NCI-H82 treated with DMSO at 0.1 percent for 48 hours (cell line): Measurements from ENCODE around the gene PRAMEF20.

Experiments used
- DNase-seq: peaks from one replicate; lab custom pipeline; 2025; ENCODE audit not compliant: unreplicated experiment; lab: John Stamatoyannopoulos, UW

Gene PRAMEF20

DNA sequence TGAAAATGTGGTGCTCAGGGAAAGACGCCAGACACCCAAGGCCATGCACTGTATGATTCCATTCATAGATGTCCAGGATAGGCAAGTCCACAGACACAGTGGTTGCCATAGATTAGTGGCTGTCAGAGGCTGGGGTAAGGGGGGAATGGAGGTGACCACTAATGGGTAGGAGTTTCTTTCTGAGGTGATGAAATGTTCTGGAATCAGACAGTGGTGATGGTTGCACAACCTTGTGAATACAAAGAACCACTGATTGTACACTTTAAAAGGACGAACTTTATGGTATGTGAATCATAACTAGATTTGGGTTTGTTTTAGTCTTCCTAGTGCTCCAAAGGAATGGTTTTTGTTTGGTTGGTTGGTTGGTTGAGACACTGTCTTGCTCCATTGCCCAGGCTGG, 51.7 kb downstream of the PRAMEF20 start:
- DNase-seq = no peak

GRCh38 chr1:13462682-13463081, 52.4 kb downstream of the PRAMEF20 start:
- DNase-seq = no peak

DNA sequence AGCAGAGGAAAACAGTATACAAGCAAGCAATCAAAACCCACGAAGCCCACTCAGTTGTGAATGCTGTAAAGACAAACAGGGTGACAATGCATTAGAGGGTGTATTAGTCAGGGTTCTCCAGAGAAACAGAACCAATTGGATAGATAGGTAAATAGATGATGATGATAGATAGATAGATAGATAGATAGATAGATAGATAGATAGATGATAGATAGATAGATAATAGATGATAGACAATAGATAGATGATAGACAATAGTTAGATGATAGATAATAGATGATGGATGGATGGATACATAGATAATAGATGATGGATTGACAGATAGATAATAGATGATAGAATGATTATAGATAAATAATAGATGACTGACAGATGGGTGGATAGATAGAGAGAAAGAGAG, 55.3 kb downstream of the PRAMEF20 start:
- DNase-seq = no peak

- no peak for DNase-seq
Observed at GRCh38 chr1:13469343-13469742, 59.1 kb downstream of the PRAMEF20 start.
